ENCODE data around the gene OR2AT4. TPM values are rescaled to one million over a fixed set of nuclear protein-coding genes. Genes with fewer than 3 reads are reported as not detected.

Gene OR2AT4
- total RNA-seq, 1 donor from 2014 or later: not detected

- Mint-ChIP-seq H3K27ac (no peak overlapping the region), H3K9me3 (peaks cover under 1% of the 10 kb centered on the region)
- DNase-seq (ENCODE audit: low spot score in 2 of 2, unreplicated experiment in 2 of 2): no peak
Observed at GRCh38 chr11:75133976-75134375, 37.3 kb upstream of the OR2AT4 start.

GRCh38 chr11:75132080-75132479 lies 35.4 kb upstream of the OR2AT4 start:
- H3K27me3 Mint-ChIP-seq (ENCODE audit: low read depth): peaks cover 32% of the 10 kb centered on the region
- H3K4me3 Mint-ChIP-seq: no peak overlapping the region
- H3K9me3 Mint-ChIP-seq: peaks cover 6% of the 10 kb centered on the region
- H3K27ac Mint-ChIP-seq: no peak overlapping the region
- H3K36me3 Mint-ChIP-seq: no peaks in the 10 kb centered on the region
- H3K4me1 Mint-ChIP-seq: no peaks in the 10 kb centered on the region
- no peak for TF ChIP-seq CTCF (IDR thresholded peaks at IDR 0.05; ENCODE audit: unreplicated experiment)
- no peak for DNase-seq (ENCODE audit: low spot score in 2 of 2, unreplicated experiment in 2 of 2)

More at GRCh38 chr11:75133976-75134375, 37.3 kb upstream of the OR2AT4 start:
- no peak for TF ChIP-seq CTCF (IDR thresholded peaks at IDR 0.05; ENCODE audit: unreplicated experiment)
- no peaks in the 10 kb centered on the region for H3K36me3 Mint-ChIP-seq
- H3K4me3 Mint-ChIP-seq: no peak overlapping the region
- H3K27me3 Mint-ChIP-seq (ENCODE audit: low read depth): peaks cover 46% of the 10 kb centered on the region
- H3K4me1 Mint-ChIP-seq: no peaks in the 10 kb centered on the region

GRCh38 chr11:75126564-75126963 lies 29.9 kb upstream of the OR2AT4 start:
- no peak for TF ChIP-seq CTCF (IDR thresholded peaks at IDR 0.05; ENCODE audit: unreplicated experiment)
- Mint-ChIP-seq H3K36me3 (no peaks in the 10 kb centered on the region), H3K4me1 (no peaks in the 10 kb centered on the region), H3K9me3 (peaks cover 6% of the 10 kb centered on the region), H3K27ac (no peak overlapping the region), H3K27me3 (ENCODE audit: low read depth) (peaks cover 13% of the 10 kb centered on the region), H3K4me3 (no peak overlapping the region)
- no peak for DNase-seq (ENCODE audit: low spot score in 2 of 2, unreplicated experiment in 2 of 2)

- no peak overlapping the region for H3K4me3 Mint-ChIP-seq
- H3K27me3 Mint-ChIP-seq (ENCODE audit: low read depth): peaks cover 6% of the 10 kb centered on the region
- H3K36me3 Mint-ChIP-seq: no peaks in the 10 kb centered on the region
- no peak for TF ChIP-seq CTCF (IDR thresholded peaks at IDR 0.05; ENCODE audit: unreplicated experiment)
- no peaks in the 10 kb centered on the region for H3K4me1 Mint-ChIP-seq
- DNase-seq (ENCODE audit: low spot score in 2 of 2, unreplicated experiment in 2 of 2): no peak
- H3K9me3 Mint-ChIP-seq: peaks cover 31% of the 10 kb centered on the region
- no peak overlapping the region for H3K27ac Mint-ChIP-seq
Observed at GRCh38 chr11:75118577-75118976, 21.9 kb upstream of the OR2AT4 start.

- peaks cover 55% of the 10 kb centered on the region for H3K9me3 Mint-ChIP-seq
- TF ChIP-seq CTCF (IDR thresholded peaks at IDR 0.05; ENCODE audit: unreplicated experiment): no peak
- no peaks in the 10 kb centered on the region for H3K27me3 Mint-ChIP-seq (ENCODE audit: low read depth)
- no peak overlapping the region for H3K4me3 Mint-ChIP-seq
- no peaks in the 10 kb centered on the region for H3K36me3 Mint-ChIP-seq
- H3K4me1 Mint-ChIP-seq: no peaks in the 10 kb centered on the region
- no peak for DNase-seq (ENCODE audit: low spot score in 2 of 2, unreplicated experiment in 2 of 2)
- no peak overlapping the region for H3K27ac Mint-ChIP-seq
Observed at GRCh38 chr11:75114465-75114864, 17.8 kb upstream of the OR2AT4 start.

GRCh38 chr11:75113030-75113429 lies 16.4 kb upstream of the OR2AT4 start:
- H3K9me3 Mint-ChIP-seq: peaks cover 50% of the 10 kb centered on the region
- H3K4me1 Mint-ChIP-seq: no peaks in the 10 kb centered on the region

More at GRCh38 chr11:75113030-75113429, 16.4 kb upstream of the OR2AT4 start:
- Mint-ChIP-seq H3K27ac (no peak overlapping the region), H3K4me3 (no peak overlapping the region), H3K27me3 (ENCODE audit: low read depth) (no peaks in the 10 kb centered on the region), H3K36me3 (no peaks in the 10 kb centered on the region)
- DNase-seq (ENCODE audit: low spot score in 2 of 2, unreplicated experiment in 2 of 2): no peak
- no peak for TF ChIP-seq CTCF (IDR thresholded peaks at IDR 0.05; ENCODE audit: unreplicated experiment)

Measured in mesothelial cell of epicardium (in vitro differentiated cells).